Thymus (tissue), 11 donors: ENCODE measurements around the gene EMP3. TPM values are rescaled to one million over a fixed set of nuclear protein-coding genes. Genes with fewer than 3 reads are reported as not detected.

Source experiments
- DNase-seq, 9 donors: peaks; one replicate each; pipeline ENCODE4 v3.0.0-alpha.2; 2013; ENCODE audit warnings: low spot score in 9 of 9, low read depth in 6 of 9, missing footprints in 1 of 9
- H3K27ac ChIP-seq, 2 donors: one replicate each; pipeline ENCODE4 v1.5.1; 2013; ENCODE audit warnings: control low read depth in 1 of 2, low read depth in 1 of 2, low read length in 1 of 2, mild to moderate bottlenecking in 1 of 2, moderate library complexity in 1 of 2
- H3K27me3 ChIP-seq, 2 donors: one replicate each; pipeline ENCODE4 v1.5.1; 2013; ENCODE audit warnings: low read length in 1 of 2; ENCODE audit not compliant: control insufficient read depth in 2 of 2, insufficient read depth in 1 of 2
- H3K36me3 ChIP-seq, 2 donors: one replicate each; pipeline ENCODE4 v1.5.1; 2013; ENCODE audit warnings: low read length in 1 of 2, mild to moderate bottlenecking in 1 of 2, moderate library complexity in 1 of 2; ENCODE audit not compliant: control insufficient read depth in 2 of 2, insufficient read depth in 2 of 2
- H3K4me1 ChIP-seq, 2 donors: one replicate each; pipeline ENCODE4 v1.5.1; 2013; ENCODE audit warnings: low read length in 2 of 2; ENCODE audit not compliant: control insufficient read depth in 2 of 2, insufficient read depth in 2 of 2
- H3K4me3 ChIP-seq, 2 donors: one replicate each; pipeline ENCODE4 v1.5.1; 2013; ENCODE audit warnings: low read length in 2 of 2, control low read depth in 1 of 2, mild to moderate bottlenecking in 1 of 2
- H3K9me3 ChIP-seq, 2 donors: one replicate each; pipeline ENCODE4 v1.5.1; 2013; ENCODE audit warnings: low read length in 1 of 2, mild to moderate bottlenecking in 1 of 2; ENCODE audit not compliant: control insufficient read depth in 2 of 2, insufficient read depth in 1 of 2
- WGBS: extraction: QIAGEN DNeasy Blood & Tissue Kit; methylation state at CpG from one replicate; pipeline ENCODE4 v1.1.7; 2013; 5-methylcytosine and 5-hydroxymethylcytosine counted together
- polyA plus RNA-seq: library from polyadenylated mRNA; stranded (reverse); fragments of 200-250 nt; gene quantifications from one replicate; pipeline ENCODE4 v1.2.3, GENCODE V29; 2013
- total RNA-seq: library from RNA; stranded (reverse); fragments of 120-200 nt; gene quantifications from one replicate; pipeline ENCODE4 v1.2.4, GENCODE V29; 2013
- donor health status: healthy.

Gene EMP3
- total and polyA plus RNA-seq, 2 donors, result 41.2 to 94.3 TPM

DNA sequence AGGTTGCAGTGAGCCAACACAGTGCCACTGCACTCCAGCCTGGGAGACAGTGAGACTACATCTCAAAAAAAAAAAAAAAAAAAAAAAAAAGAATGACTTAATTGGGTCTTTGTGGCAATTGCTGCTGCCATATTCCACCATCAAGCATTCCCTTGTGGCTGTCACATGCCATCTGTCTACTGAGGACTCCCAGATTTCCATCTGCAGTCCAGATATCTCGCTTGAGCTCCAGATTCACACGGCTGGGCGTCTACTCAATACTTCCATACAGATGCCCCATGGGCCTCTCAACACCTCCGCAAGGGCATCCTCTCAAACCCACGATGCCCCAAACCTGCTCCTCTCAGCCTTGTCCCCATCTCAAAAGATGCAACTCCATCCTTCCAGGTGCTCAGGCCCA lies 25.5 kb downstream of the EMP3 start:
- H3K27ac ChIP-seq, result no peak overlapping the region
- H3K4me1 ChIP-seq, result no peaks in the 10 kb centered on the region
- 95% methylated on average over 5 of the region's 5 CpGs for WGBS
- no peaks in the 10 kb centered on the region for H3K27me3 ChIP-seq
- no peak overlapping the region for H3K4me3 ChIP-seq
- peaks cover 0 to 25% of the 10 kb centered on the region in 2 donors for H3K36me3 ChIP-seq
- DNase-seq, result no peak
- peaks cover 0 to 5% of the 10 kb centered on the region in 2 donors for H3K9me3 ChIP-seq

DNA sequence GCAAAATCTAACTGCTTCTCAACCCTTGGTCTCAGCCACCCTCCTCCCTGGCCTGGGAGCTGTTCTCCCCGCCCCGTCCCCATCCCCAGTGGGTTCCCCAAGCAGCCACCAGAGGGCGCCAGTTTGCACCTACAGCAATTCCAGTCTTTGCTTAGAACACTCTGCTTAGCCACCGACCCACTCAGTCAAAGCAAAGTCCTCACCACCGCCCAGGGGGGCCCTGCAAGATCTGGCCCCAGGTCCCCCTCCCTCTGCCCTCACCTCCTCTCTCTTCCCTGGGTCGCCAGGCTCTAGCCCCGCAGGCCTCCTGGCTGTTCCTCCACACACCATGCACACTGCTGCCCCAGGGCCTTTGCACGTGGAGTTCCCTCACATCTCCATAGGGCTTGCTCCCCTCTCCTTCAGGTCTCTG lies 26.0 kb downstream of the EMP3 start:
- H3K27me3 ChIP-seq, result no peaks in the 10 kb centered on the region
- H3K4me3 ChIP-seq, result no peak overlapping the region
- WGBS, result 57% methylated on average over 8 of the region's 8 CpGs
- H3K27ac ChIP-seq, result no peak overlapping the region
- DNase-seq, result peak; percentile 34 to 75 (median 54)
- no peaks in the 10 kb centered on the region for H3K4me1 ChIP-seq
- peaks cover 0 to 5% of the 10 kb centered on the region in 2 donors for H3K9me3 ChIP-seq
- peaks cover 0 to 26% of the 10 kb centered on the region in 2 donors for H3K36me3 ChIP-seq

DNA sequence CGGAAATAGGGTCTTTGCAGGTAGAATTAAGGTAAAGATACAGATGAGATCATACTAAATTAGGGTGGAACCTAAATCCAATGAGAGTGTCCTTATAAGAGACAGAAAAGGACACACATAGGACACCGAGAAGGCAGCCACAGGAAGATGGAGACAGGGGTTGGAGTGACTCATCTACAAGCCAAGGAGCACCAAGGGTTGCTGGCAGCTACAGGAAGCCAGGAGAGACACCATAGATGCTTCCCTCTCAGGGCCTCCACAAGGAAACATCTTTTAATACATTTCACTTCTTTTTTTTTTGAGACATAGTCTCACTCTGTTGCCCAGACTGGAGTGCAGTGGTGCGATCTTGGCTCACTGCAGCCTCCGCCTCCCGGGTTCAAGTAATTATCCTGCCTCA lies 28.3 kb downstream of the EMP3 start:
- Histone ChIP-seq H3K36me3 (peaks cover 2 to 21% of the 10 kb centered on the region in 2 donors), H3K27me3 (no peaks in the 10 kb centered on the region), H3K4me1 (no peaks in the 10 kb centered on the region), H3K9me3 (peaks cover 0 to 5% of the 10 kb centered on the region in 2 donors), H3K4me3 (no peak overlapping the region), H3K27ac (no peak overlapping the region)
- WGBS, result 94% methylated on average over 5 of the region's 5 CpGs
- no peak for DNase-seq

DNA sequence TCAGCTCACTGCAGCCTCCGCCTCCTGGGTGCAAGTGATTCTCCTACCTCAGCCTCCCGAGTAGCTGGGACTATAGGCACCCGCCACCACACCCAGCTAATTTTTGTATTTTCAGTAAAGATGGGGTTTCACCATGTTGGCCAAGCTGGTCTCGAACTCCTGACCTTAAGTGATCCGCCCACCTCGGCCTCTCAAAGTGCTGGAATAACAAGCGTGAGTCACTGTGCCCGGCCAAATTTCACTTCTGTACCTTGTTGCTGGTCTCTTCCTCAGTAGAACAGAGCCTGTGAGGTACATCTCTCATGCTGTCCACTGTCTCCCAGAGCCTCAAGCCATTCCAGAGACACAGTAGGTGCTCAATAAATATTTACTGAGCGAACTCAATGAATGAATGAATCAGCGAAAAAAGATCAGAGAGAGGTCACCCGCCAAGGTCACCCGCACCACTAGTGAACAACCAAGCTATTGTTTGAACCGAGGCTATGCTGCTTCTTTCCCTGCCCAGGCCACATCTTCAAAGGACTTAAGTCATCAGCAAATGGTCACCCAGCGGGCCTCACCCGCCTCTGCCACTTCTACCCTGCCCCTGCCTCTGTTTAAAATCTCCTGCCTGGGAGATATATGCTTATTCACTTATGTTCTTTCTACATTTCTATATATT lies 29.1 kb downstream of the EMP3 start:
- Histone ChIP-seq H3K9me3 (peaks cover 0 to 5% of the 10 kb centered on the region in 2 donors), H3K36me3 (peaks cover 2 to 27% of the 10 kb centered on the region in 2 donors), H3K27ac (no peak overlapping the region), H3K4me1 (no peaks in the 10 kb centered on the region), H3K4me3 (no peak overlapping the region), H3K27me3 (no peaks in the 10 kb centered on the region)
- WGBS, result 98% methylated on average over 15 of the region's 15 CpGs
- DNase-seq, result no peak

DNA sequence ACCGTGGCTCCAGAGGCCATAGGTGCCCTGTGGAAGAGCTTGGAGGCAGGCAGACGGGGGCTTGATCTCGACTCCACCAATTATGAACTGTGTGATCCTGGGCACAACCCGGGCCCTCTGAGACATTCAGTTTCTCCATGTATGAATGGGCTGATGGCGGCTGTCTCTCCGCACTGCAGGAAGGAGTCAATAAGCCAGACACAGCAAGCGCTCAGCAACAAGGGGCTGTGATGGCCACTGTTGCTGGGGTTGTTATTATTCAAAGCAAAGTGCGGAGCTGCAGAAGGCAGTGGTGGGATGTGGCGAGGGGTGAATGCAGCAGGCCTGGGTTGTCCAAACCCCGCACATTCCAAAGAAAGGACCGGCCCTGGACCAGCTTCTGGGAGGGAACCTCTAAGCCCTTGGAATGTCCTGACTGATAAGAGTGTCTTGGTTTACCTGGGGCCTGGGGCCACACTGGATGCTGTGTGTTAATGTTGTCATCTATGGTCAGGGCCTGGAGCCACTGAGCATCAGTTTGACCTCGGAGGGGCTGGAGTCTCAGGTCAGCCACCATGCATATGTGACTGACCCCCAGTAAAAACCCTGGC lies 30.1 kb downstream of the EMP3 start:
- H3K27ac ChIP-seq, result no peak overlapping the region
- H3K27me3 ChIP-seq, result no peaks in the 10 kb centered on the region
- H3K36me3 ChIP-seq, result peaks cover 2 to 28% of the 10 kb centered on the region in 2 donors
- peaks cover 0 to 5% of the 10 kb centered on the region in 2 donors for H3K9me3 ChIP-seq
- no peaks in the 10 kb centered on the region for H3K4me1 ChIP-seq
- no peak for DNase-seq
- H3K4me3 ChIP-seq, result no peak overlapping the region
- over 99% methylated on average over 12 of the region's 12 CpGs for WGBS

DNA sequence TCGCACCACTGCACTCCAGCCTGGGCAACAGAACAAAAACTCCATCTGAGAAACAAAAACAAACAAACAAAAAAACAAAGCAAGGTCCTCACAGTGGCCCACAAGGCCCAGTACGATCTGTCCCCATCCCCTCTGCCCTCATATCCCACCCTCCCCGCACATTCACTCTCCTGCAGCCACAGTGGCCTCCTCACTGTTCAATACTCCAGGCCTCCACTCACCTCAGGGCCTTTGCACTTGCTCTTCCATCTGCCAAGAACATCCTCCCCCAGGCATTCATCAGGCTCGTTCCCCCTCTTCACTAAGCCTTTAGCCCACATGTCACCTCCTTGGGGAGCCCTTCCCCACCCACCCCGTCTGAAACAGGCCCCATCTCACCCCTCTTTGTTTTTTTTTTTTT lies 33.8 kb downstream of the EMP3 start:
- peaks cover 0 to 8% of the 10 kb centered on the region in 2 donors for H3K9me3 ChIP-seq
- no peak overlapping the region for H3K27ac ChIP-seq
- no peak for DNase-seq
- H3K4me1 ChIP-seq, result peaks cover 0 to 10% of the 10 kb centered on the region in 2 donors
- H3K27me3 ChIP-seq, result no peaks in the 10 kb centered on the region
- 99% methylated on average over 5 of the region's 5 CpGs for WGBS
- H3K4me3 ChIP-seq, result no peak overlapping the region
- peaks cover 2 to 28% of the 10 kb centered on the region in 2 donors for H3K36me3 ChIP-seq

DNA sequence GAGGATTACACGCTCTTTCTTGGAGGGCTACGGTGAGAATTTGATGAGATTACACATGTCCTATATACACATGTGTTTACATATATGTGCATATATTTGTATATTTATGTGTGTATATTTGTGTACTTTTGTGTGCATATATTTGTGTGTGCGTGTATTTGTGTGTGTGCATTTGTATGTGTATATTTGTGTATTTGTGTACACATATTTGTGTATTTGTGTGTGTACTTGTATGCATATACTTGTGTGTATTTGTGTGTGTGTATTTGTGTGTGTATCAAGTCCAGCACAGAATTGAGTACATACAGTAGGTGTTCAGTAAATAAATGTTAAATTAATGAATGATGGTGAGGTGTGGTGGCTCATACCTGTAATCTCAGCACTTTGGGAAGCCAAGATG lies 36.6 kb downstream of the EMP3 start:
- peaks cover 3 to 19% of the 10 kb centered on the region in 2 donors for H3K4me1 ChIP-seq
- H3K36me3 ChIP-seq, result peaks cover 2 to 19% of the 10 kb centered on the region in 2 donors
- H3K4me3 ChIP-seq, result no peak overlapping the region
- peaks cover 0 to 8% of the 10 kb centered on the region in 2 donors for H3K9me3 ChIP-seq
- no peak overlapping the region for H3K27ac ChIP-seq
- WGBS, result over 99% methylated on average over 3 of the region's 3 CpGs
- H3K27me3 ChIP-seq, result no peaks in the 10 kb centered on the region
- no peak for DNase-seq

DNA sequence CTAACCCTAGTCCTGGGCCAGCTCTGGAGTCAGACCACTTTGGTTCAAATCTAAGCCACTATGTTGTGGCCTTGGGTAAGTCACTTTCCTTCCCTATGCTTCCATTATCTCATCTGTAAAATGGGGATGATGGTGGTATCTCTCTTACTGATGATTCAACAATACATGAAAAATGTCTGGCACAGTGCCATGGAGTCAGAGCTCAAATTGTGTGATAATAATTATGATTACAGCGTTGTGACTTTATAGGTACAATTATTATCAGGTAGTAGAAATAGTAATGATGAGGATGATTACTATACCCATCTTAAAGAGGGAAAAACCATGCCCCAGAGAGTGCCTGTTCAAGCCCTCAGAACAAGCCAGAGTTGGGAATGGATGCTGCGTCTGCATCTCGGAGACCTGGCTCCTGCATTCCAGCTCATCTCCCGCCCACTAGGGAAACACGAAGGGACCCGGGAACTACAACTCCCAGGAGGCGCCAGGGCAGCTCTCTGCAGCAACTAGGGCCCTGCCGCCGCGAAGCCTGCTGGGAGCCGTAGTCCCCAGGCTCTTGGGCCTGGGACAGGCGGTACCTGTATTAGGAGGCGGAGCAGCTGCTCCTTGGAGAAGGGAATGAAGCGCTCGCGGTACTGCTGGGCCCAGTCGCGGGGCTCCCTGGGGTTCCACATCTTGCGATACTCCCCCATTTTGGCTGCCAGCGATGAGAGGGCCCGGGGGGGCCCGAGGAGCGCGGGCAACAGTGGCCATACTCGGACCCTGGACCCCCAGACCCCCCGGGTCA lies 37.6 kb downstream of the EMP3 start:
- 4% methylated on average over 26 of the region's 26 CpGs for WGBS
- H3K27ac ChIP-seq, result peak overlapping the region; percentile 90 to 96
- peaks cover 3 to 19% of the 10 kb centered on the region in 2 donors for H3K4me1 ChIP-seq
- peak overlapping the region; percentile 64 to 70 for H3K4me3 ChIP-seq
- peaks cover 0 to 8% of the 10 kb centered on the region in 2 donors for H3K9me3 ChIP-seq
- peak; percentile 76 to 93 (median 82) for DNase-seq
- peaks cover 2 to 19% of the 10 kb centered on the region in 2 donors for H3K36me3 ChIP-seq
- no peaks in the 10 kb centered on the region for H3K27me3 ChIP-seq

DNA sequence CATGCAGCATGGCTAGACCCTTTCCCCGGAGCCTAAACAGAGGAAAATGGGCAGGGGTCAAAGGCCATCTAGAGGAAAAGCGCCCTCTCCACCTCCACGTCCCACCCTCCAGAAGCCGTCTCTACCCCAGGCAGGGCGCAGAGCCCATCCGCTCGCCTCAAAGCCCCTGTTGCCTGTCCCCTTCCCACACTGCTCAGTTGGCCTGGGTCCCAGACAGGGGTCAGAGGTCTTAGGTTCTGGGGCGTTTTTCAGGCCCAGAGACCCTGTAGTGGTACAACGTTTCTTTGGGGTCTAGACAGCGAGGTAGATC lies 38.1 kb downstream of the EMP3 start:
- WGBS, result 12% methylated on average over 10 of the region's 10 CpGs
- H3K27ac ChIP-seq, result peak overlapping the region; percentile 90 to 96
- H3K9me3 ChIP-seq, result peaks cover 0 to 8% of the 10 kb centered on the region in 2 donors
- peaks cover 3 to 19% of the 10 kb centered on the region in 2 donors for H3K4me1 ChIP-seq
- no peak for DNase-seq
- H3K36me3 ChIP-seq, result peaks cover 2 to 15% of the 10 kb centered on the region in 2 donors
- H3K27me3 ChIP-seq, result no peaks in the 10 kb centered on the region
- peak overlapping the region; percentile 64 to 70 for H3K4me3 ChIP-seq
